22Rv1 (cell line): ENCODE measurements around the gene KATNAL1.

Experiments
- H3K27ac ChIP-seq: fragments of 450-650 bp; 2 replicates; pipeline ENCODE4 v1.5.1; 2017
- CTCF ChIP-seq: fragments of 450-650 bp; IDR thresholded peaks from 2 replicates; pipeline ENCODE4 v1.5.1; 2017; ENCODE audit warnings: mild to moderate bottlenecking
- ZFX ChIP-seq: fragments of 450-650 bp; IDR thresholded peaks from 2 replicates; pipeline ENCODE4 v1.6.1; 2017; ENCODE audit warnings: antibody characterized with exemption, borderline replicate concordance

KATNAL1 gene

GRCh38 chr13:30153545-30154426 is 153.6 kb downstream of the KATNAL1 start:
- H3K27ac ChIP-seq: no peak overlapping the region
- TF ChIP-seq ZFX: no peak
- TF ChIP-seq CTCF: no peak
